ENCODE results near the gene SLC66A2. TPM values are rescaled to one million over a fixed set of nuclear protein-coding genes. Genes with fewer than 3 reads are reported as not detected.

SLC66A2 gene
- total and polyA plus RNA-seq, 2 of the 13 experiments (the other 11 are each of a cell fraction or from before 2014, with no cell fraction given) = 33.5 to 41.9 TPM

DNA sequence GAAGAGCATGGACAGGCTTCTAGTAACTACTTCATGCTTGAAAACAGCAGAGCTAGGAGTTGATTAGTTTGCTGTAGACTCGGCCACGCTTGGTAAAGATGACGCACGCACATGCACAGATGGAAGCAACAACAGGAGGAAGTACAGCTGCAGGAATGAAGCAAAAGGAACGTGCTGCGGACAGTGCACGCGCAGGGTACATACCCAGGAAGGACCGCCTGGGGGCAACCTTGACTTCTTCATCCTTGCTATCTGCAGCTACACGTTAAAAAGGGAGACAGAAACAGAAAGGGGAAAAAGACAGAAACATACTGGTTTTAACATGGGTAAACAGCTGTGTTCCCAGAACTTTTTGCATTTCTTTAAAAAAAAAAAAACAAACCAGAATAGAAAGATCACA is 17.7 kb downstream of the SLC66A2 start (continued):
- TF ChIP-seq, protein P1, sequence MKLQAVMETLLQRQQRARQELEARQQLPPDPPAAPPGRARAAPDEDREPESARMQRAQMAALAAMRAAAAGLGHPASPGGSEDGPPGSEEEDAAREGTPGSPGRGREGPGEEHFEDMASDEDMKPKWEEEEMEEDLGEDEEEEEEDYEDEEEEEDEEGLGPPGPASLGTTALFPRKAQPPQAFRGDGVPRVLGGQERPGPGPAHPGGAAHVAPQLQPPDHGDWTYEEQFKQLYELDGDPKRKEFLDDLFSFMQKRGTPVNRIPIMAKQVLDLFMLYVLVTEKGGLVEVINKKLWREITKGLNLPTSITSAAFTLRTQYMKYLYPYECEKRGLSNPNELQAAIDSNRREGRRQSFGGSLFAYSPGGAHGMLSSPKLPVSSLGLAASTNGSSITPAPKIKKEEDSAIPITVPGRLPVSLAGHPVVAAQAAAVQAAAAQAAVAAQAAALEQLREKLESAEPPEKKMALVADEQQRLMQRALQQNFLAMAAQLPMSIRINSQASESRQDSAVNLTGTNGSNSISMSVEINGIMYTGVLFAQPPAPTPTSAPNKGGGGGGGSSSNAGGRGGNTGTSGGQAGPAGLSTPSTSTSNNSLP (IDR thresholded peaks at IDR 0.05; ENCODE audit: low read depth, low read length) = 0 out of 2 replicates have a peak, but pooled peaks have one; percentile 12
- no peak for TF ChIP-seq ELF4 (CRISPR knock-in tag; IDR thresholded peaks at IDR 0.05; ENCODE audit: borderline replicate concordance)
- TF ChIP-seq, protein P2, sequence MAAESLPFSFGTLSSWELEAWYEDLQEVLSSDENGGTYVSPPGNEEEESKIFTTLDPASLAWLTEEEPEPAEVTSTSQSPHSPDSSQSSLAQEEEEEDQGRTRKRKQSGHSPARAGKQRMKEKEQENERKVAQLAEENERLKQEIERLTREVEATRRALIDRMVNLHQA (CRISPR knock-in tag; IDR thresholded peaks at IDR 0.05) = no peak
- TF ChIP-seq, protein P3, sequence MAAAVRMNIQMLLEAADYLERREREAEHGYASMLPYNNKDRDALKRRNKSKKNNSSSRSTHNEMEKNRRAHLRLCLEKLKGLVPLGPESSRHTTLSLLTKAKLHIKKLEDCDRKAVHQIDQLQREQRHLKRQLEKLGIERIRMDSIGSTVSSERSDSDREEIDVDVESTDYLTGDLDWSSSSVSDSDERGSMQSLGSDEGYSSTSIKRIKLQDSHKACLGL (CRISPR knock-in tag; IDR thresholded peaks at IDR 0.05) = no peak
- TF ChIP-seq NR2F6 (IDR thresholded peaks at IDR 0.05) = no peak
- peak; percentile 42; the same call in 1 of the 2 replicates for TF ChIP-seq NR2F6 (CRISPR knock-in tag; IDR thresholded peaks at IDR 0.05)
- no peak for TF ChIP-seq HNRNPLL (IDR thresholded peaks at IDR 0.05; ENCODE audit: low read depth, low read length, poor library complexity, severe bottlenecking)
- TF ChIP-seq SIN3A (IDR thresholded peaks at IDR 0.05; ENCODE audit: borderline replicate concordance, low read depth, low read length) = peak; percentile 25; the same call in 1 of the 2 replicates
- no peak for TF ChIP-seq NFE2L1 (CRISPR knock-in tag; IDR thresholded peaks at IDR 0.05; ENCODE audit: borderline replicate concordance)
- TF ChIP-seq, protein P4, sequence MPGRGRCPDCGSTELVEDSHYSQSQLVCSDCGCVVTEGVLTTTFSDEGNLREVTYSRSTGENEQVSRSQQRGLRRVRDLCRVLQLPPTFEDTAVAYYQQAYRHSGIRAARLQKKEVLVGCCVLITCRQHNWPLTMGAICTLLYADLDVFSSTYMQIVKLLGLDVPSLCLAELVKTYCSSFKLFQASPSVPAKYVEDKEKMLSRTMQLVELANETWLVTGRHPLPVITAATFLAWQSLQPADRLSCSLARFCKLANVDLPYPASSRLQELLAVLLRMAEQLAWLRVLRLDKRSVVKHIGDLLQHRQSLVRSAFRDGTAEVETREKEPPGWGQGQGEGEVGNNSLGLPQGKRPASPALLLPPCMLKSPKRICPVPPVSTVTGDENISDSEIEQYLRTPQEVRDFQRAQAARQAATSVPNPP (CRISPR knock-in tag; IDR thresholded peaks at IDR 0.05) = no peak
- no peak for TF ChIP-seq SCMH1 (CRISPR knock-in tag; IDR thresholded peaks at IDR 0.05; ENCODE audit: borderline replicate concordance)
- TF ChIP-seq, protein P5, sequence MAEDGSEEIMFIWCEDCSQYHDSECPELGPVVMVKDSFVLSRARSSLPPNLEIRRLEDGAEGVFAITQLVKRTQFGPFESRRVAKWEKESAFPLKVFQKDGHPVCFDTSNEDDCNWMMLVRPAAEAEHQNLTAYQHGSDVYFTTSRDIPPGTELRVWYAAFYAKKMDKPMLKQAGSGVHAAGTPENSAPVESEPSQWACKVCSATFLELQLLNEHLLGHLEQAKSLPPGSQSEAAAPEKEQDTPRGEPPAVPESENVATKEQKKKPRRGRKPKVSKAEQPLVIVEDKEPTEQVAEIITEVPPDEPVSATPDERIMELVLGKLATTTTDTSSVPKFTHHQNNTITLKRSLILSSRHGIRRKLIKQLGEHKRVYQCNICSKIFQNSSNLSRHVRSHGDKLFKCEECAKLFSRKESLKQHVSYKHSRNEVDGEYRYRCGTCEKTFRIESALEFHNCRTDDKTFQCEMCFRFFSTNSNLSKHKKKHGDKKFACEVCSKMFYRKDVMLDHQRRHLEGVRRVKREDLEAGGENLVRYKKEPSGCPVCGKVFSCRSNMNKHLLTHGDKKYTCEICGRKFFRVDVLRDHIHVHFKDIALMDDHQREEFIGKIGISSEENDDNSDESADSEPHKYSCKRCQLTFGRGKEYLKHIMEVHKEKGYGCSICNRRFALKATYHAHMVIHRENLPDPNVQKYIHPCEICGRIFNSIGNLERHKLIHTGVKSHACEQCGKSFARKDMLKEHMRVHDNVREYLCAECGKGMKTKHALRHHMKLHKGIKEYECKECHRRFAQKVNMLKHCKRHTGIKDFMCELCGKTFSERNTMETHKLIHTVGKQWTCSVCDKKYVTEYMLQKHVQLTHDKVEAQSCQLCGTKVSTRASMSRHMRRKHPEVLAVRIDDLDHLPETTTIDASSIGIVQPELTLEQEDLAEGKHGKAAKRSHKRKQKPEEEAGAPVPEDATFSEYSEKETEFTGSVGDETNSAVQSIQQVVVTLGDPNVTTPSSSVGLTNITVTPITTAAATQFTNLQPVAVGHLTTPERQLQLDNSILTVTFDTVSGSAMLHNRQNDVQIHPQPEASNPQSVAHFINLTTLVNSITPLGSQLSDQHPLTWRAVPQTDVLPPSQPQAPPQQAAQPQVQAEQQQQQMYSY (CRISPR knock-in tag; IDR thresholded peaks at IDR 0.05) = no peak
- peak; percentile 71 for TF ChIP-seq ZNF317 (CRISPR knock-in tag; IDR thresholded peaks at IDR 0.05)
- TF ChIP-seq, protein P6, sequence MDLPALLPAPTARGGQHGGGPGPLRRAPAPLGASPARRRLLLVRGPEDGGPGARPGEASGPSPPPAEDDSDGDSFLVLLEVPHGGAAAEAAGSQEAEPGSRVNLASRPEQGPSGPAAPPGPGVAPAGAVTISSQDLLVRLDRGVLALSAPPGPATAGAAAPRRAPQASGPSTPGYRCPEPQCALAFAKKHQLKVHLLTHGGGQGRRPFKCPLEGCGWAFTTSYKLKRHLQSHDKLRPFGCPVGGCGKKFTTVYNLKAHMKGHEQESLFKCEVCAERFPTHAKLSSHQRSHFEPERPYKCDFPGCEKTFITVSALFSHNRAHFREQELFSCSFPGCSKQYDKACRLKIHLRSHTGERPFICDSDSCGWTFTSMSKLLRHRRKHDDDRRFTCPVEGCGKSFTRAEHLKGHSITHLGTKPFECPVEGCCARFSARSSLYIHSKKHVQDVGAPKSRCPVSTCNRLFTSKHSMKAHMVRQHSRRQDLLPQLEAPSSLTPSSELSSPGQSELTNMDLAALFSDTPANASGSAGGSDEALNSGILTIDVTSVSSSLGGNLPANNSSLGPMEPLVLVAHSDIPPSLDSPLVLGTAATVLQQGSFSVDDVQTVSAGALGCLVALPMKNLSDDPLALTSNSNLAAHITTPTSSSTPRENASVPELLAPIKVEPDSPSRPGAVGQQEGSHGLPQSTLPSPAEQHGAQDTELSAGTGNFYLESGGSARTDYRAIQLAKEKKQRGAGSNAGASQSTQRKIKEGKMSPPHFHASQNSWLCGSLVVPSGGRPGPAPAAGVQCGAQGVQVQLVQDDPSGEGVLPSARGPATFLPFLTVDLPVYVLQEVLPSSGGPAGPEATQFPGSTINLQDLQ (CRISPR knock-in tag; IDR thresholded peaks at IDR 0.05) = no peak
- TF ChIP-seq, protein P7, sequence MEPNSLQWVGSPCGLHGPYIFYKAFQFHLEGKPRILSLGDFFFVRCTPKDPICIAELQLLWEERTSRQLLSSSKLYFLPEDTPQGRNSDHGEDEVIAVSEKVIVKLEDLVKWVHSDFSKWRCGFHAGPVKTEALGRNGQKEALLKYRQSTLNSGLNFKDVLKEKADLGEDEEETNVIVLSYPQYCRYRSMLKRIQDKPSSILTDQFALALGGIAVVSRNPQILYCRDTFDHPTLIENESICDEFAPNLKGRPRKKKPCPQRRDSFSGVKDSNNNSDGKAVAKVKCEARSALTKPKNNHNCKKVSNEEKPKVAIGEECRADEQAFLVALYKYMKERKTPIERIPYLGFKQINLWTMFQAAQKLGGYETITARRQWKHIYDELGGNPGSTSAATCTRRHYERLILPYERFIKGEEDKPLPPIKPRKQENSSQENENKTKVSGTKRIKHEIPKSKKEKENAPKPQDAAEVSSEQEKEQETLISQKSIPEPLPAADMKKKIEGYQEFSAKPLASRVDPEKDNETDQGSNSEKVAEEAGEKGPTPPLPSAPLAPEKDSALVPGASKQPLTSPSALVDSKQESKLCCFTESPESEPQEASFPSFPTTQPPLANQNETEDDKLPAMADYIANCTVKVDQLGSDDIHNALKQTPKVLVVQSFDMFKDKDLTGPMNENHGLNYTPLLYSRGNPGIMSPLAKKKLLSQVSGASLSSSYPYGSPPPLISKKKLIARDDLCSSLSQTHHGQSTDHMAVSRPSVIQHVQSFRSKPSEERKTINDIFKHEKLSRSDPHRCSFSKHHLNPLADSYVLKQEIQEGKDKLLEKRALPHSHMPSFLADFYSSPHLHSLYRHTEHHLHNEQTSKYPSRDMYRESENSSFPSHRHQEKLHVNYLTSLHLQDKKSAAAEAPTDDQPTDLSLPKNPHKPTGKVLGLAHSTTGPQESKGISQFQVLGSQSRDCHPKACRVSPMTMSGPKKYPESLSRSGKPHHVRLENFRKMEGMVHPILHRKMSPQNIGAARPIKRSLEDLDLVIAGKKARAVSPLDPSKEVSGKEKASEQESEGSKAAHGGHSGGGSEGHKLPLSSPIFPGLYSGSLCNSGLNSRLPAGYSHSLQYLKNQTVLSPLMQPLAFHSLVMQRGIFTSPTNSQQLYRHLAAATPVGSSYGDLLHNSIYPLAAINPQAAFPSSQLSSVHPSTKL (CRISPR knock-in tag; IDR thresholded peaks at IDR 0.05) = peak; percentile 11; the same call in 1 of the 2 replicates
